Measurements from ENCODE around the gene ATRN. TPM values are rescaled to one million over a fixed set of nuclear protein-coding genes. Genes with fewer than 3 reads are reported as not detected.

Gene ATRN
- total RNA-seq, 1 experiment from 2014 or later = 26.1 TPM

- Histone ChIP-seq H3F3A (ENCODE audit: low read length, unreplicated experiment) (no peaks in the 10 kb centered on the region), H3K27ac (ENCODE audit: low read length) (no peak overlapping the region), H3K27me3 (ENCODE audit: low read length) (no peaks in the 10 kb centered on the region), H3K79me2 (ENCODE audit: low read length) (peaks cover 67% of the 10 kb centered on the region), H3K4me2 (ENCODE audit: low read length) (no peak overlapping the region), H3K9me3 (ENCODE audit: low read length) (peaks cover 10% of the 10 kb centered on the region; the same call in 1 of the 2 replicates), H3K36me3 (ENCODE audit: low read depth, low read length) (peaks cover 12% of the 10 kb centered on the region; the same call in 1 of the 2 replicates), H3K4me1 (ENCODE audit: insufficient read depth, low read length) (peaks cover 8% of the 10 kb centered on the region; the same call in 1 of the 2 replicates), H3K4me3 (ENCODE audit: low read length) (no peak overlapping the region), H3K9ac (ENCODE audit: low read length) (no peak overlapping the region), H3K9me2 (replicated peaks; ENCODE audit: low read length) (no peaks in the 10 kb centered on the region), H2AFZ (ENCODE audit: low read length) (no peak overlapping the region), H4K20me1 (ENCODE audit: low read length) (no peaks in the 10 kb centered on the region)
- ChIA-PET POLR2A (ENCODE audit: unreplicated experiment) (no interaction called here), CTCF (no interaction called here)
- no TSS peak for BruUV-seq (replicated peaks)
- intact Hi-C loops (cut with micrococcal nuclease) = no loop called here
- ATAC-seq = no peak
- TF ChIP-seq, protein P1, sequence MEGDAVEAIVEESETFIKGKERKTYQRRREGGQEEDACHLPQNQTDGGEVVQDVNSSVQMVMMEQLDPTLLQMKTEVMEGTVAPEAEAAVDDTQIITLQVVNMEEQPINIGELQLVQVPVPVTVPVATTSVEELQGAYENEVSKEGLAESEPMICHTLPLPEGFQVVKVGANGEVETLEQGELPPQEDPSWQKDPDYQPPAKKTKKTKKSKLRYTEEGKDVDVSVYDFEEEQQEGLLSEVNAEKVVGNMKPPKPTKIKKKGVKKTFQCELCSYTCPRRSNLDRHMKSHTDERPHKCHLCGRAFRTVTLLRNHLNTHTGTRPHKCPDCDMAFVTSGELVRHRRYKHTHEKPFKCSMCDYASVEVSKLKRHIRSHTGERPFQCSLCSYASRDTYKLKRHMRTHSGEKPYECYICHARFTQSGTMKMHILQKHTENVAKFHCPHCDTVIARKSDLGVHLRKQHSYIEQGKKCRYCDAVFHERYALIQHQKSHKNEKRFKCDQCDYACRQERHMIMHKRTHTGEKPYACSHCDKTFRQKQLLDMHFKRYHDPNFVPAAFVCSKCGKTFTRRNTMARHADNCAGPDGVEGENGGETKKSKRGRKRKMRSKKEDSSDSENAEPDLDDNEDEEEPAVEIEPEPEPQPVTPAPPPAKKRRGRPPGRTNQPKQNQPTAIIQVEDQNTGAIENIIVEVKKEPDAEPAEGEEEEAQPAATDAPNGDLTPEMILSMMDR (conservative IDR thresholded peaks at IDR 0.05; ENCODE audit: low read depth, low read length) = no peak
- TF ChIP-seq EZH2 (IDR thresholded peaks at IDR 0.05; ENCODE audit: low read length, unreplicated experiment) (no peak), EZH2phosphoT487 (IDR thresholded peaks at IDR 0.05; ENCODE audit: borderline replicate concordance, low read length) (no peak)
- no peak for DNase-seq
Observed at GRCh38 chr20:3485913-3486312, 15.1 kb downstream of the ATRN start.

GRCh38 chr20:3486850-3487249, 16.0 kb downstream of the ATRN start:
- BruUV-seq (replicated peaks) = no TSS peak
- H3K79me2 ChIP-seq (ENCODE audit: low read length) = peaks cover 68% of the 10 kb centered on the region
- ATAC-seq (no peak), DNase-seq (no peak)
- TF ChIP-seq EZH2 (IDR thresholded peaks at IDR 0.05; ENCODE audit: low read length, unreplicated experiment) = no peak
- TF ChIP-seq, protein P1 (conservative IDR thresholded peaks at IDR 0.05; ENCODE audit: low read depth, low read length) = no peak
- no peak for TF ChIP-seq EZH2phosphoT487 (IDR thresholded peaks at IDR 0.05; ENCODE audit: borderline replicate concordance, low read length)
- H3K9me2 ChIP-seq (replicated peaks; ENCODE audit: low read length) = no peaks in the 10 kb centered on the region
- ChIA-PET CTCF (no interaction called here), POLR2A (ENCODE audit: unreplicated experiment) (no interaction called here)
- intact Hi-C loops (cut with micrococcal nuclease) = no loop called here
- H3F3A ChIP-seq (ENCODE audit: low read length, unreplicated experiment) = no peaks in the 10 kb centered on the region
- no peak overlapping the region for H3K27ac ChIP-seq (ENCODE audit: low read length)
- H3K9me3 ChIP-seq (ENCODE audit: low read length) = peaks cover 10% of the 10 kb centered on the region; the same call in 1 of the 2 replicates
- no peak overlapping the region for H2AFZ ChIP-seq (ENCODE audit: low read length)
- H3K4me2 ChIP-seq (ENCODE audit: low read length) = no peak overlapping the region
- H4K20me1 ChIP-seq (ENCODE audit: low read length) = no peaks in the 10 kb centered on the region
- H3K36me3 ChIP-seq (ENCODE audit: low read depth, low read length) = peaks cover 12% of the 10 kb centered on the region; the same call in 1 of the 2 replicates
- no peak overlapping the region for H3K4me3 ChIP-seq (ENCODE audit: low read length)
- H3K4me1 ChIP-seq (ENCODE audit: insufficient read depth, low read length) = peaks cover 8% of the 10 kb centered on the region; the same call in 1 of the 2 replicates
- H3K9ac ChIP-seq (ENCODE audit: low read length) = no peak overlapping the region
- H3K27me3 ChIP-seq (ENCODE audit: low read length) = no peaks in the 10 kb centered on the region

DNA sequence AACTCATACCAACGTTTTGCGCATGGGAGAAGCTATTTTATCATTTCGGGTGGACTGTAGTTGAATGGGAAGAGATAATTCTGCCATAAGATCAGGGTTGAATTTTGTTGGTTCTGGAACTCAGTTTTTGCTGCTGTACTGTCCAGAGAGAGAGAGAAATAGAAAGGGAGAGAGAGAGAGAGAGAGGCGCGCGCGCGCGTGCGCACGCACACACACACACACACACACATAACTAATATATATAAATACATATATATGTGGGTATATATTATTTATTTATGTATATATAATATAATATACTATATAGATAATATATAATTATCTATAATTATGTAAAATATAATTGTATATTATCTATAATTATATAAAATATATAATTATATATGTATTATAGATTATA, 21.9 kb downstream of the ATRN start:
- H4K20me1 ChIP-seq (ENCODE audit: low read length) = no peaks in the 10 kb centered on the region
- POLR2A ChIA-PET (ENCODE audit: unreplicated experiment) = no interaction called here
- peaks cover 4% of the 10 kb centered on the region; the same call in 1 of the 2 replicates for H3K9me3 ChIP-seq (ENCODE audit: low read length)
- no peaks in the 10 kb centered on the region for H3F3A ChIP-seq (ENCODE audit: low read length, unreplicated experiment)
- no peak overlapping the region for H3K9ac ChIP-seq (ENCODE audit: low read length)
- peaks cover 31% of the 10 kb centered on the region for H3K79me2 ChIP-seq (ENCODE audit: low read length)
- ATAC-seq = no peak
- no peak overlapping the region for H3K27ac ChIP-seq (ENCODE audit: low read length)
- 0 out of 2 replicates have a peak, but pooled peaks cover 3% of the 10 kb centered on the region for H3K36me3 ChIP-seq (ENCODE audit: low read depth, low read length)
- TF ChIP-seq EZH2phosphoT487 (IDR thresholded peaks at IDR 0.05; ENCODE audit: borderline replicate concordance, low read length) (no peak), EZH2 (IDR thresholded peaks at IDR 0.05; ENCODE audit: low read length, unreplicated experiment) (no peak)
- TF ChIP-seq, protein P1 (conservative IDR thresholded peaks at IDR 0.05; ENCODE audit: low read depth, low read length) = no peak
- CTCF ChIA-PET = no interaction called here
- BruUV-seq (replicated peaks) = no TSS peak
- H3K4me3 ChIP-seq (ENCODE audit: low read length) = no peak overlapping the region
- H3K4me1 ChIP-seq (ENCODE audit: insufficient read depth, low read length) = no peaks in the 10 kb centered on the region
- no peak overlapping the region for H2AFZ ChIP-seq (ENCODE audit: low read length)
- no peaks in the 10 kb centered on the region for H3K27me3 ChIP-seq (ENCODE audit: low read length)
- H3K4me2 ChIP-seq (ENCODE audit: low read length) = no peak overlapping the region
- DNase-seq = no peak
- no peaks in the 10 kb centered on the region for H3K9me2 ChIP-seq (replicated peaks; ENCODE audit: low read length)
- intact Hi-C loops (cut with micrococcal nuclease) = no loop called here

Measured in PC-3 (cell line).